Hair follicular keratinocyte (primary cell): ENCODE data around the gene FAM174A. TPM values are rescaled to one million over a fixed set of nuclear protein-coding genes. Genes with fewer than 3 reads are reported as not detected.

Experiments
- total RNA-seq: library from RNA; depleted of rRNA; stranded (reverse); fragments of >200 nt; gene quantifications from 2 replicates; pipeline ENCODE4 v1.2.3, GENCODE V29; 2015

FAM174A gene
- 32.7 and 32.8 TPM in 2 replicates for total RNA-seq

DNA sequence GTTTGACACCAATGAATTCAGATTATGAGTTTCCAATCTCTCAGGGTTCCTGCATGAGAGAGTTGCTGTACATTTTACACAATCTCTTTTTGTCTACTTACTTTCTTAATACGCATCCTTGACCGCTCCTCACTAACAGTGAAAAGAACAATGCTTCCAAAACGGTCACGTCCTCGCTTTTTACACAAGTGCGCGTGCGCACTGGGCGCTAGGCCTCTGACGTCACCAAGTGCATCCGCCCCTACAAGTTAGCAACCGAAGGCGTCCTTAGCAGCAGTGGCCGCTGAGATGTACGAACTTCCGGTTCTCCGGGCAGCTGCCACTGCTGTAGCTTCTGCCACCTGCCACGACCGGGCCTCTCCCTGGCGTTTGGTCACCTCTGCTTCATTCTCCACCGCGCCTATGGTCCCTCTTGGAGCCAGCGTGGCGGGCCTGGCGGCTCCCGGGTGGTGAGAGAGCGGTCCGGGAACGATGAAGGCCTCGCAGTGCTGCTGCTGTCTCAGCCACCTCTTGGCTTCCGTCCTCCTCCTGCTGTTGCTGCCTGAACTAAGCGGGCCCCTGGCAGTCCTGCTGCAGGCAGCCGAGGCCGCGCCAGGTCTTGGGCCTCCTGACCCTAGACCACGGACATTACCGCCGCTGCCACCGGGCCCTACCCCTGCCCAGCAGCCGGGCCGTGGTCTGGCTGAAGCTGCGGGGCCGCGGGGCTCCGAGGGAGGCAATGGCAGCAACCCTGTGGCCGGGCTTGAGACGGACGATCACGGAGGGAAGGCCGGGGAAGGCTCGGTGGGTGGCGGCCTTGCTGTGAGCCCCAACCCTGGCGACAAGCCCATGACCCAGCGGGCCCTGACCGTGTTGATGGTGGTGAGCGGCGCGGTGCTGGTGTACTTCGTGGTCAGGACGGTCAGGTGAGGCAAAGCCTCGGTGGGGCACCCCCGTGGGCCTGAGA lies at the start of gene FAM174A:
Gene FAM174A, plus strand, starts transcription at position 315 of the 946 bp plus-strand sequence. Its CDS starts 157 bp downstream, at position 472.

